CD4-positive, alpha-beta T cell treated with Interleukin-2 at 100 ng/mL for 4 hours (primary cell): Measurements from ENCODE around the gene DUOXA2.
"Not testable (repeated sequence)": the region's sequence is repeated elsewhere in the genome, so short reads cannot be mapped to it uniquely, and the experiment has no call there.

ENCODE experiments used
- DNase-seq: peaks from one replicate; pipeline ENCODE4 v3.0.0-alpha.2; 2020; ENCODE audit warnings: low spot score

Gene DUOXA2

GRCh38 chr15:45114076-45114750 is at the start of gene DUOXA2, which contains the start of gene DUOX2:
DUOXA2 (plus strand) TSS chr15:45114326; CDS start chr15:45114606, 280 bp downstream.
DUOX2 (minus strand) TSS chr15:45114172; CDS start chr15:45113411, 761 bp downstream.
- DNase-seq = no peak

- no peak for DNase-seq
These were observed 49.7 kb upstream of the DUOXA2 start for GRCh38 chr15:45064386-45064785.

GRCh38 chr15:45069942-45070360 is 44.2 kb upstream of the DUOXA2 start:
- DNase-seq = not testable (repeated sequence)

GRCh38 chr15:45073602-45074001 is 40.5 kb upstream of the DUOXA2 start:
- not testable (repeated sequence) for DNase-seq

GRCh38 chr15:45075440-45076320 is 38.4 kb upstream of the DUOXA2 start:
- not testable (repeated sequence) for DNase-seq

GRCh38 chr15:45077391-45077790 is 36.7 kb upstream of the DUOXA2 start:
- DNase-seq = not testable (repeated sequence)

GRCh38 chr15:45079201-45079600 is 34.9 kb upstream of the DUOXA2 start:
- DNase-seq = not testable (repeated sequence)

GRCh38 chr15:45079628-45080246 is 34.4 kb upstream of the DUOXA2 start:
- DNase-seq = not testable (repeated sequence)

- not testable (repeated sequence) for DNase-seq
These were observed 33.5 kb upstream of the DUOXA2 start for GRCh38 chr15:45080593-45080992.

GRCh38 chr15:45082412-45082811 is 31.7 kb upstream of the DUOXA2 start:
- DNase-seq = not testable (repeated sequence)

GRCh38 chr15:45083223-45083622 is 30.9 kb upstream of the DUOXA2 start:
- DNase-seq = no peak

GRCh38 chr15:45084163-45084562 is 30.0 kb upstream of the DUOXA2 start:
- DNase-seq = no peak

- DNase-seq = no peak
These were observed 26.6 kb upstream of the DUOXA2 start for GRCh38 chr15:45087513-45087912.

GRCh38 chr15:45088801-45089711 is 25.1 kb upstream of the DUOXA2 start:
- no peak for DNase-seq

GRCh38 chr15:45089712-45090373 is 24.3 kb upstream of the DUOXA2 start:
- DNase-seq = no peak

GRCh38 chr15:45091161-45091560 is 23.0 kb upstream of the DUOXA2 start:
- no peak for DNase-seq

GRCh38 chr15:45091576-45091975 is 22.6 kb upstream of the DUOXA2 start:
- DNase-seq = no peak

GRCh38 chr15:45093013-45093412 is 21.1 kb upstream of the DUOXA2 start:
- DNase-seq = no peak

GRCh38 chr15:45093622-45094357 is 20.3 kb upstream of the DUOXA2 start:
- no peak for DNase-seq

GRCh38 chr15:45094358-45094730 is 19.8 kb upstream of the DUOXA2 start:
- DNase-seq = no peak
